Measurements from ENCODE around the gene ABHD4. TPM values are rescaled to one million over a fixed set of nuclear protein-coding genes. Genes with fewer than 3 reads are reported as not detected.

The ABHD4 gene
- total RNA-seq, 6 experiments from 2014 or later, result 12.7 to 38.1 (median 18.5) TPM

DNA sequence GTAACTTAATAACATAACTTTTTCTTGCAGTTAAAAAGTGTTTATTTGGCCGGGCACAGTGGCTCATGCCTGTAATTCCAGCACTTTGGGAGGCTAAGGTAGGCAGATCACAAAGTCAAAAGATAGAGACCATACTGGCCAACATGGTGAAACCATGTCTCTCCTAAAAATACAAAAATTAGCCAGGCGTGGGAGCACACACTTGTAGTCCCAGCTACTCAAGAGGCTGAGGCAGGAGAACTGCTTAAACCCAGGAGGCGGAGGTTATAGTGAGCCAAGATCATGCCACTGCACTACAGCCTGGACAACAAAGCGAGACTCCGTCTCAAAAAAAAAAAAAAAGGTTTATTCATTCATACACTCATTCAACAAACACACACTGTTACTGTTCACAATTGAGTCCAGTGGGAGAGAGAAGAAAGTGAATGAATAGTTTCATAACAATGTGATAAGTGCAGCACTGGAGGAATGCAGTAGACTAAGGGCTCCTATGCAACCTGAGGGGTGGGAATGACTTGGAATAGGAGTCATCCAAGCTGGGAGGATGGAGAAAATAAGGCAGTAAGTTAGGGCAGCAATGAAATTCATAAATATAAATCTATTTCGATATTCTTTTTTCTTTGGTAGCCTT lies 28.9 kb upstream of the ABHD4 start:
- WGBS (ENCODE audit: insufficient coverage, low coverage, low lambda C conversion rate, missing lambda C conversion rate), result 82% methylated on average over 6 of the region's 6 CpGs
- ATAC-seq (no peak), DNase-seq (no peak)
- Histone ChIP-seq H3K36me3 (peaks cover 0 to 62% (median 20%) of the 10 kb centered on the region in 4 donors), H3K9me3 (no peaks in the 10 kb centered on the region), H3K4me1 (no peaks in the 10 kb centered on the region), H3K4me3 (no peak overlapping the region), H3K27ac (no peak overlapping the region), H3K27me3 (no peaks in the 10 kb centered on the region)
- intact Hi-C loops (cut with DNase I), result no loop called here
- TF ChIP-seq POLR2A (IDR thresholded peaks at IDR 0.05) (no peak), CTCF (IDR thresholded peaks at IDR 0.05) (no peak)

DNA sequence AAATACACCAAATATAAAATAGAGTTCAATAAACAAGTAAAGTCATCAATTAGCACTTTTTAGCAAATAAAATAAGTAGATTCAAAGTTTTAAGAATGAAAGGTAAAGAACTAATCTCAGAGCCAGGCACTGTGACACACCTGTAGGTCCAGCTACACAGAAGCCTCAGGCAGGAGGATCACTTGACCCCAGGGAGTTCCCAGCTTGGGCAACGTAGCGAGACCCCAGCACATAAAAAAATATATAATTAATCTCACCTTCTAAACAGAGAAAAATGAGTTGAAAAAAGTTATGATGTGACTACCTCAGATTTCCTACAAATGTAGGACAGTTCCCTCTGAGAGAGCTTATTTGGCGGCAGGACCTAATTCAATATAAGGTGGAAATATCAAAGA lies 28.4 kb upstream of the ABHD4 start:
- no peak for ATAC-seq
- 59% methylated on average over 3 of the region's 3 CpGs for WGBS (ENCODE audit: insufficient coverage, low coverage, low lambda C conversion rate, missing lambda C conversion rate)
- Histone ChIP-seq H3K4me1 (no peaks in the 10 kb centered on the region), H3K27me3 (no peaks in the 10 kb centered on the region), H3K27ac (no peak overlapping the region), H3K36me3 (peaks cover 0 to 62% (median 19%) of the 10 kb centered on the region in 4 donors), H3K4me3 (no peak overlapping the region), H3K9me3 (no peaks in the 10 kb centered on the region)
- intact Hi-C loops (cut with DNase I), result no loop called here
- TF ChIP-seq CTCF (IDR thresholded peaks at IDR 0.05), result no peak
- TF ChIP-seq POLR2A (IDR thresholded peaks at IDR 0.05), result no peak
- no peak for DNase-seq

DNA sequence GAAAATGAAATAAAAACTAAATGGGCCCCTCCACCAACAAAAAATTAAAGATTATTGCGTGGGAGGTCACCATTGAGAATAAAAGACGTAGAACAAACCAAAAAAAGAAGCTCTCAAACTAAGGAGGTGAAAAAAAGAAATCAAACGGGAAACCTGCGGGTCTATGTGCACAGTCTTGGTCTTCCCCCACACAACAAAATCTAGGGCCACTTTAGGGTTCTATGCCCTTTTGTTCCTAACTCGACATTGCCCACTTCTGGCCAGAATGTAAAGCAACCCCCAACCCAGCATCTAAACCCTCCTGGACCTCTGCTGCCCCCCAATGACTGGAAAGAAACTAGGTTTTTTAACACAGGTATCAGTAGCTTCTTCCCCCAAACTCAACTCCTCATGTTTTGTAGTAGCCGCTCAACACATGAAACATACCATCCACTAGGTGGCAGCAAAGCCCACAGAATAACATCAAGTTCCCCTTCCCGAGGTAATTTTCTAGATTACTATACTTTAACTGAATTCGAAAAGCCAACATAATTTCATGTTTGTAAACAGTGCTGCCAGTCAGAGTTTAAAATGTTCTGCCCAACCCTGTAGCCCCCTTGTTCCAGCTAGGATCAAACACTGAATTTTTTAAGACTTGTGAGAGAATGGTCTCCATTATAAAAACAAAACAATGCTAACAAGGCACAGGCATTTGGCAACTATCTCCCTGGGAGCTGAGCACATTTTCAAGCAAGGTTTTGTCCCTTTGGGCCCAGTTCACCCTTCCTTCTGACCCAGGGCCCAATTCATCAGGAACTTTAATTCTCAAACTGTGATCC lies 27.8 kb upstream of the ABHD4 start:
- DNase-seq, result peak in 1 of 3 donors; percentile 68
- Histone ChIP-seq H3K9me3 (no peaks in the 10 kb centered on the region), H3K27me3 (no peaks in the 10 kb centered on the region), H3K36me3 (peaks cover 0 to 57% (median 18%) of the 10 kb centered on the region in 4 donors), H3K27ac (peak overlapping the region in 1 of 3 donors; percentile 50), H3K4me3 (no peak overlapping the region), H3K4me1 (no peaks in the 10 kb centered on the region)
- TF ChIP-seq CTCF (IDR thresholded peaks at IDR 0.05), result peak; percentile 79 to 95 (median 81)
- TF ChIP-seq POLR2A (IDR thresholded peaks at IDR 0.05), result no peak
- peak; percentile 85 to 95 (median 92) for ATAC-seq
- intact Hi-C loops (cut with DNase I), result no loop called here
- WGBS (ENCODE audit: insufficient coverage, low coverage, low lambda C conversion rate, missing lambda C conversion rate), result 17% methylated on average over 8 of the region's 8 CpGs

DNA sequence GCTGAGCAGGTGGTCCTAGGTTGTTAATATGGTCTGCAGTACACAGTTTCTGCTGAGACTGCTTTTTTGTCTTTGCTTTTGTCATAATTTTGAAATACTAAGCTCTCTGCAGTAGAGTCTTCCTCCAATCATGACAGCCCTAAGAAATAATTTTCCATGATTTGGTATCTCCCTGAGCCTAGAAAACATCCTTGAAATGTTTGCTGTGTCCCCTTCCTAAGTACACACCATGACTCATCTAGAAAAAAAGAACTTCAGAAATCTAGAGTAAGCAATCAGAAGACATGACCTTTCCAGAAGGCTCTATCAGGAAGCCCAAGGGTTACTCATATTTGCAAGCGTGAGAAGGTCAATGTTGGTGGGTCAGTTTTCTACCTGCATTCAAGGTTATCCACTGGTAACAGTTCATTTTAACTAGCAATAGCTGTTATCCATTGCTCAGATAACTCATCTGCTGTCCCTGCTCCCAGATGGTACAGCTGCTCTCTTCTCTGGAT lies 25.5 kb upstream of the ABHD4 start:
- DNase-seq (no peak), ATAC-seq (peak in 2 of 4 donors; percentile 34 to 59)
- intact Hi-C loops (cut with DNase I), result no loop called here
- WGBS (ENCODE audit: insufficient coverage, low coverage, low lambda C conversion rate, missing lambda C conversion rate), result 50% methylated on average over 1 of the region's 1 CpG
- Histone ChIP-seq H3K27me3 (no peaks in the 10 kb centered on the region), H3K36me3 (peaks cover 0 to 45% (median 16%) of the 10 kb centered on the region in 4 donors), H3K9me3 (no peaks in the 10 kb centered on the region), H3K4me1 (no peaks in the 10 kb centered on the region), H3K27ac (no peak overlapping the region), H3K4me3 (no peak overlapping the region)
- no peak for TF ChIP-seq POLR2A (IDR thresholded peaks at IDR 0.05)
- TF ChIP-seq CTCF (IDR thresholded peaks at IDR 0.05), result no peak
